Hippocampal formation (tissue), 2 donors: ENCODE data around the gene RNF7.
"Not testable (repeated sequence)": the region's sequence is repeated elsewhere in the genome, so short reads cannot be mapped to it uniquely, and the experiment has no call there.

ENCODE experiments used
- DNase-seq, 2 donors: peaks; one replicate each; lab custom pipeline; 2025; lab: John Stamatoyannopoulos, UW

RNF7 gene

GRCh38 chr3:141735770-141736465, 2.2 kb upstream of the RNF7 start:
- DNase-seq = no peak

GRCh38 chr3:141737093-141737492, 1.0 kb upstream of the RNF7 start:
- no peak for DNase-seq

- no peak for DNase-seq
These were observed 448 bp upstream of the RNF7 start for GRCh38 chr3:141737678-141738021.

GRCh38 chr3:141738891-141739363, 829 bp downstream of the RNF7 start:
- DNase-seq = peak in 1 of 2 donors; percentile 29

GRCh38 chr3:141739731-141740130, 1.6 kb downstream of the RNF7 start:
- DNase-seq = no peak

- DNase-seq = no peak
These were observed 2.3 kb downstream of the RNF7 start for GRCh38 chr3:141740349-141740748.

GRCh38 chr3:141743305-141743704, 5.2 kb downstream of the RNF7 start:
- DNase-seq = no peak

GRCh38 chr3:141746962-141747361, 8.9 kb downstream of the RNF7 start:
- peak; percentile 32 to 46 for DNase-seq

GRCh38 chr3:141753399-141753798, 15.3 kb downstream of the RNF7 start:
- DNase-seq = no peak

GRCh38 chr3:141754032-141754431, 15.9 kb downstream of the RNF7 start:
- no peak for DNase-seq

- DNase-seq = not testable (repeated sequence)
These were observed 24.5 kb downstream of the RNF7 start for GRCh38 chr3:141762552-141762951.

- no peak for DNase-seq
These were observed 25.1 kb downstream of the RNF7 start, which contains the start of gene GRK7 for GRCh38 chr3:141763088-141763750. Gene GRK7, plus strand, starts transcription at chr3:141763408. Its CDS starts 14,877 bp downstream, at chr3:141778285.

- no peak for DNase-seq
These were observed 25.9 kb downstream of the RNF7 start for GRCh38 chr3:141764045-141764444.

- no peak for DNase-seq
These were observed 26.4 kb downstream of the RNF7 start for GRCh38 chr3:141764465-141764864.

- DNase-seq = no peak
These were observed 26.9 kb downstream of the RNF7 start for GRCh38 chr3:141764986-141765385.

- no peak for DNase-seq
These were observed 29.0 kb downstream of the RNF7 start for GRCh38 chr3:141767066-141767465.

GRCh38 chr3:141769221-141769894, 31.3 kb downstream of the RNF7 start:
- no peak for DNase-seq

GRCh38 chr3:141773676-141774075, 35.6 kb downstream of the RNF7 start:
- DNase-seq = no peak

- DNase-seq = no peak
These were observed 38.3 kb downstream of the RNF7 start for GRCh38 chr3:141776376-141776775.

GRCh38 chr3:141776885-141777284, 38.8 kb downstream of the RNF7 start:
- DNase-seq = no peak

- no peak for DNase-seq
These were observed 40.1 kb downstream of the RNF7 start for GRCh38 chr3:141777957-141778813.

GRCh38 chr3:141779667-141780066, 41.6 kb downstream of the RNF7 start:
- DNase-seq = no peak
